HG03159 (cell line): ENCODE data around the gene B9D1.

Experiments
- ATAC-seq: cut with Tn5 transposase; IDR thresholded peaks from one replicate; pipeline ENCODE4 v1.9.1; 2021; ENCODE audit warnings: mild to moderate bottlenecking, moderate library complexity; ENCODE audit not compliant: unreplicated experiment

Gene B9D1

GRCh38 chr17:19327031-19327783 lies 35.3 kb downstream of the B9D1 start:
- no peak for ATAC-seq

GRCh38 chr17:19325542-19325941 lies 37.0 kb downstream of the B9D1 start:
- no peak for ATAC-seq

GRCh38 chr17:19322861-19323260 lies 39.7 kb downstream of the B9D1 start:
- no peak for ATAC-seq

GRCh38 chr17:19322129-19322505 lies 40.4 kb downstream of the B9D1 start:
- no peak for ATAC-seq

GRCh38 chr17:19321481-19322128 lies 40.9 kb downstream of the B9D1 start:
- ATAC-seq: no peak

- no peak for ATAC-seq
Measured at GRCh38 chr17:19320876-19321275, 41.6 kb downstream of the B9D1 start.

GRCh38 chr17:19319771-19320505 lies 42.6 kb downstream of the B9D1 start:
- no peak for ATAC-seq

- no peak for ATAC-seq
Measured at GRCh38 chr17:19318611-19319010, 43.9 kb downstream of the B9D1 start.

- ATAC-seq: no peak
Measured at GRCh38 chr17:19317359-19318095, 45.0 kb downstream of the B9D1 start.

- ATAC-seq: no peak
Measured at GRCh38 chr17:19316761-19317358, 45.7 kb downstream of the B9D1 start.

- no peak for ATAC-seq
Measured at GRCh38 chr17:19315104-19315503, 47.4 kb downstream of the B9D1 start.

- no peak for ATAC-seq
Measured at GRCh38 chr17:19313746-19314651, 48.5 kb downstream of the B9D1 start.

- ATAC-seq: no peak
Measured at GRCh38 chr17:19313066-19313745, 49.3 kb downstream of the B9D1 start.

- ATAC-seq: no peak
Measured at GRCh38 chr17:19312406-19312805, 50.1 kb downstream of the B9D1 start.

GRCh38 chr17:19311421-19312215 lies 50.9 kb downstream of the B9D1 start:
- ATAC-seq: no peak

GRCh38 chr17:19311016-19311415 lies 51.5 kb downstream of the B9D1 start:
- ATAC-seq: no peak

- no peak for ATAC-seq
Measured at GRCh38 chr17:19310151-19310550, 52.4 kb downstream of the B9D1 start.

GRCh38 chr17:19309701-19310100 lies 52.8 kb downstream of the B9D1 start:
- ATAC-seq: no peak
